ENCODE results near the gene LRRC26.
"Not testable (repeated sequence)": the region's sequence is repeated elsewhere in the genome, so short reads cannot be mapped to it uniquely, and the experiment has no call there.

LRRC26 gene

GRCh38 chr9:137130176-137130755 lies 39.6 kb downstream of the LRRC26 start:
- no peak for DNase-seq

GRCh38 chr9:137129456-137130175 lies 40.2 kb downstream of the LRRC26 start:
- DNase-seq, result peak; percentile 71 to 85 (median 80)

- DNase-seq, result no peak
These were observed 40.9 kb downstream of the LRRC26 start for GRCh38 chr9:137128862-137129455.

GRCh38 chr9:137128158-137128861 lies 41.5 kb downstream of the LRRC26 start:
- no peak for DNase-seq

- DNase-seq, result no peak
These were observed 42.3 kb downstream of the LRRC26 start for GRCh38 chr9:137127301-137128157.

GRCh38 chr9:137126786-137127185 lies 43.1 kb downstream of the LRRC26 start:
- no peak for DNase-seq

GRCh38 chr9:137123952-137124462 lies 45.8 kb downstream of the LRRC26 start:
- DNase-seq, result not testable (repeated sequence)

GRCh38 chr9:137123468-137123837 lies 46.4 kb downstream of the LRRC26 start:
- no peak for DNase-seq

- DNase-seq, result not testable (repeated sequence)
These were observed 46.9 kb downstream of the LRRC26 start for GRCh38 chr9:137122796-137123467.

- DNase-seq, result not testable (repeated sequence)
These were observed 47.7 kb downstream of the LRRC26 start for GRCh38 chr9:137121927-137122795.

All from activated naive CD4-positive, alpha-beta T cell (primary cell).